GM18858 (cell line): ENCODE measurements around the gene YES1.
"Not testable (repeated sequence)": the region's sequence is repeated elsewhere in the genome, so short reads cannot be mapped to it uniquely, and the experiment has no call there.

Experiments
- ATAC-seq: cut with Tn5 transposase; IDR thresholded peaks from one replicate; pipeline ENCODE4 v1.9.1; 2021; ENCODE audit not compliant: unreplicated experiment

Gene YES1

DNA sequence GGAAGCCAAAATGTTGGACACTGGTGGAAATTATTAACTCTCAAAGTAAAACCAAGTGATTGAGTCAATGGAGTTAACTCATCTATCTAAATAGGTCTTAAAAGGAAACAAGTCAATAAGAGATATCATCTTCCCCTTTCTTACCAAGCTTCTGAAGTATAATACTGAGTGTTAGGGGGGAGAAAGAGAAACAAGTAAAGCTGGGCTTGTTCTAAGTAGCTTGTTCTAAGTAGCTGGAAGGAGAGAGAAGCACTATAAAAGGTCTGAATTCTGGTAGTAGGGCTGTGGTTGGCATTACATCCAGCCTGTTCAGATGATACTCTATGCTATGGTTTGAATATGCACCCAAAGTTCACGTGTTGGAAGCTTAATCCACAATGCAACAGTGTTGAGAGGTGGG lies 26.8 kb downstream of the YES1 start:
- ATAC-seq, result no peak

GRCh38 chr18:784470-785172 lies 27.4 kb downstream of the YES1 start:
- ATAC-seq, result no peak

GRCh38 chr18:778194-778927 lies 33.7 kb downstream of the YES1 start:
- no peak for ATAC-seq

DNA sequence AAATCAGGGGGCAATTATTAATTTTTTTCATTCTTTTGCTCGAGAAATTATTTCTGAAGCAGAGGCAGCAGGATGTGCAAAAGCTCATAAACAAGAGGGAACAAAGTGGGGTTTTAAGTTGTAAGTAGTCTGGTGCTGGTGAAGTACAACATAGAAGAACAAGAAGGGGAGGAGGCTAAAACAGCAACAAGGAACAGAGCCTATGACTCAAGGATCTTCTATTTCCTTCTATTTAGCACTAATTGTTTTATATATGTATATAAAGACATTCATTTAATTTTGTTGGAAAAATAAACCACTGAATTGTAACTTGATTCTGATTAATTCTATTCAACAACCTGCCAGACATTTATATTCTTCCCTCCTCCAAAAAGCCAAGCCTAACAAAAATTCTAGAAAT lies 35.0 kb downstream of the YES1 start:
- no peak for ATAC-seq

GRCh38 chr18:776044-776443 lies 36.0 kb downstream of the YES1 start:
- not testable (repeated sequence) for ATAC-seq

- ATAC-seq, result no peak
Measured at GRCh38 chr18:774811-775210, 37.2 kb downstream of the YES1 start.

DNA sequence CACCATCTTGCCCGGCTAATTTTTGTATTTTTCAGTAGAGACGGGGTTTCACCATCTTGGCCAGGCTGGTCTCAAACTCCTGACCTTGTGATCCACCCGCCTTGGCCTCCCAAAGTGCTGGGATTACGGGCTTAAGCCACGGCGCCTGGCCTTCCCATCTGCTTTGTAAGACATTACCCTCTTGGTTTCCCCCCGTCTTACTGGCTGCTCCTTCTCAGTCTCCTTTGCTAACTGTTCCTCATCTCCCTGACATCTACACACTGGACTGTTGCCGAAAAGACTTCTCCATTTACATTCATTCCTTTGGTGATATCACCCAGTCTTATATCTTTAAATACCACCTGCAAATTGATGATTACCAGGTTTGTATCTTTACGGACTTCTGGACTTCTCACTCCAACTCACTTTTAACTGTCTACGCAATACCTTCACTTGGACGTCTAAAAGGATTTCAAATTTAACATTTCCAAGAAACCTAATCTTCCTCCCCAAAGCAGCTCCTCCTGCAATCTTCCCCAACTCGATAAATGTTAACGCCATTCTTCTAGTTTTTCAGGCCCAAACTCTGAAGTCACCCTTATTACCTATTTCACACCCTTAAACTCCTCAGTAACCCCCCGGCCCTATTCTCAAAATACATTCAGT lies 37.9 kb downstream of the YES1 start:
- no peak for ATAC-seq

GRCh38 chr18:770583-770961 lies 41.5 kb downstream of the YES1 start:
- ATAC-seq, result no peak

DNA sequence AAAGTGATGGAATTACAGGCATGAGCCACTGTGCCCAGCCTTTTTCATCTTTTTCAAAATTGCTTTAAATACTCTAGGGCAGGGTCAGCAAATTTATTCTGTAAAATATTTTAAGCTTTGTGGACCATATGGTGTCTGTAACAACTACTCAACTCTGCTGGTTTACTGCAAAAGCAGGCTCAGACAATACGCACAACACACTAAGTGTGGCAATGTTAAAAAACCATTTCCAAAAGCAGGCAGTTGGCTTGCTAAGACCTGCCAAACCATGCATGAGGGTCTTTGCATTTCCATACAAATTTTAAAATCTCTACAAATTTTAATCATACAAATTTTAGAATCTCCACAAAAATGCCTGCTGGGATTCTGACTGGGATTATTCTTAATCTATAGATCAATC lies 44.1 kb downstream of the YES1 start:
- no peak for ATAC-seq

DNA sequence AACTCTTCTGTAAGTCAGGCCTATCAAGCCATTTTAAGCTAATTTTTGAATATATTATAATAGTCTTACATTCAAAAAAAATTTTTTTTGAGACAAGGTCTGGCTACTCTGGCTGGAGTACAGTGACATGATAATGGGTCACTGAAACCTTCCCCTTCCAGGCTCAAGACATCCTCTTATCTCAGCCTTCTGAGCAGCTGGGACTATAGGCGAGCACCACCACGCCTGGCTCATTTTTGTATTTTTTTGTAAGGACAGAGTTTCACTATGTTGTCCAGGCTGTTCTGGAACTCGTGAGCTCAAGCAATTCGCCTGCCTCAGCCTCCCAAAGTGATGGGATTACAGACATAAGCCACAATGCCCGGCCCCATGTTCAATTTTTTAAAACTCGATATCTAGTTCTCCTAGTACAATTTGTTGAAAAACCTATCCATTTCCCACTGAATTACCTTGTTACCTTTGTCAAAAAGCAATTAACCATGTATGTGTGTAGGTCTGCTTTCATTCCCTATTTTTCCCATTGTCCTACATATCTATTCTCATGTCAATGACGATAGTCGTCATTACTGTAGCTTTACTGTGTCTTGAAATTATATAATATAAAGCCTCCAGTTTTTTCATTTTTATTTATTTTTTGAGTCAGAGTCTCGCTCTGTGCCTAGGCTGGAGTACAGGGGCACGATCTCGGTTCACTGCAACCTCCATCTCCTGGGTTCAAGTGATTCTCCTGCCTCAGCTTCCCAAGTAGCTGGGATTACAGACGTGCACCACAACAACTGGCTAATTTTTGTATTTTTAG lies 44.8 kb downstream of the YES1 start:
- ATAC-seq, result no peak

DNA sequence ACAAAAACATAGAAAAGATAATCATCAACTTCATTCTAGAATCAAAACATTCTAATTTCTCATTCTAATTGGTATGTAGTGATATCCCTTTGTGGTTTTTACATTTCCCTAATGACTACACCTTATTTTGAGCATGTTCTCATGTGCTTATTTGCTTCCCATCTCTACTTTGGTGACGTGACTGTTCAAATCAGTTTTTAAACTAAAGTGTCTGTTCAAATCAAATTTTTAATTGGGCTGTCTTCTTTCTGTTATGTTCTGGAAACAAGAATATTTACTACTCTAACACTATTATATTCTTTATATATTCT lies 45.5 kb downstream of the YES1 start:
- ATAC-seq, result no peak

GRCh38 chr18:765764-766549 lies 46.1 kb downstream of the YES1 start:
- no peak for ATAC-seq

DNA sequence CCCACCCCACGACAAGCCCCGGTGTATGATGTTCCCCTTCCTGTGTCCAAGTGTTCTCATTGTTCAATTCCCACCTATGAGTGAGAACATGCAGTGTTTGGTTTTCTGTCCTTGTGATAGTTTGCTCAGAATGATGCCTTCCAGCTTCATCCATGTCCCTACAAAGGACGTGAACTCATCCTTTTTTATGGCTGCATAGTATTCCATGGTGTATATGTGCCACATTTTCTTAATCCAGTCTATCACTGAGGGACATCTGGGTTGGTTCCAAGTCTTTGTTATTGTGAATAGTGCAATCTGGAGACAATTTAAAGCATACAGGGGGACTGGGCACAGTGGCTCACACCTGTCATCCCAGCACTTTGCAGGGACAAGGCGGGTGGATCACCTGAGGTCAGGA lies 52.2 kb downstream of the YES1 start:
- ATAC-seq, result not testable (repeated sequence)

DNA sequence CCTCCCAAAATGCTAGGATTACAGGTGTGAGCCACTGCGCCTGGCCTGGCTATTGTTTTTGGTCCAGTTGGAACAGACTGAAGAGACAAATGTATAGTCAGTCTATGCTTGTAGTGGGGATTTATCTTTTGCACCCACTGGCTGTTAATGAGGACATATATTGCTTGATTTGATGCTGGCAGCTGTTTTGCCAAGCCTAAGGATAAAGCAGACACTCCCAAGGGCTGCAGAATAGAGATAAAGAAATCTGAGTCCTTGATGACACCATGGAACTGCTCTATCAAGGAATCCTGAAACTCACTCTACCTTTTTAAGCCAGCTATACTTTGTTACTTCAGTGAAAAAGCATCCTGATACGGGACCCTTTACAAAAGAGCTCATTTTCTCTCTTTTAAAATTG lies 56.5 kb downstream of the YES1 start:
- no peak for ATAC-seq

DNA sequence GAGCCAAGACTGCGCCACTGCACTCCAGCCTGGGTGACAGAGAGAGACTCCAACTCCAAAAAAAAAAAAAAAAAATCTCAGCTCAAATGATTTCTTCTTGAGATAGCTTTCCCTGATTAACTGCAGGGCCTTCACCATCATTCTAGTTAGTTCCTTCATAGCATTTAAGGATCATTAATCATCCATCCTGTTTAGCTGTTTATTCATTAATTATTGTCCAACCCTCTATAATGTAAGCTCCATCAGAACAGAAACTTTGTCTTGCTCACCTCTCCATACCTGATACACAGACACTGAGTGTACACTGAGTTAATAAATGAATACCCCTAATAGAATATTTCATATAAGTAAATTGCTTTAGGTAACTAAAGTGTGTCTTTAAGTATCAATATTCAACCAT lies 57.4 kb downstream of the YES1 start:
- no peak for ATAC-seq

DNA sequence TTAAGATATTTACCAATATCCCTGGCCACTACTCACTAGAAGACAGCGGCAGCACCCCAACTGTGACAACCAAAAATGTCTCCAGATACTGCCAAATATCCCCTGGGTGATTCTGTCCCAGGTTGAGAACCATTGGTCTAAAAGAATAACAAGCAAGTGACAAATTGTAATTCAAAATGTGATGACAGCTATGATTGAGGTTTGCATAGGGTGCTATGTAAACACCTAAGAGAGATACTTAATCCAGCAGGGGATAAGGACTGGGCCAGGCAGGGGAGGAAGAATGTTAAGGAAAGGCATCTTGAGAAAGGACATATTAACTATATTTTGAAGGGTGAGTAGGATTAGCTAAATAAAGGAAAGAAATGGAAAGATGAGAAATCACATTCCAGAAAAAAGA lies 61.6 kb downstream of the YES1 start:
- no peak for ATAC-seq

GRCh38 chr18:744832-745597 lies 67.0 kb downstream of the YES1 start:
- ATAC-seq, result no peak

DNA sequence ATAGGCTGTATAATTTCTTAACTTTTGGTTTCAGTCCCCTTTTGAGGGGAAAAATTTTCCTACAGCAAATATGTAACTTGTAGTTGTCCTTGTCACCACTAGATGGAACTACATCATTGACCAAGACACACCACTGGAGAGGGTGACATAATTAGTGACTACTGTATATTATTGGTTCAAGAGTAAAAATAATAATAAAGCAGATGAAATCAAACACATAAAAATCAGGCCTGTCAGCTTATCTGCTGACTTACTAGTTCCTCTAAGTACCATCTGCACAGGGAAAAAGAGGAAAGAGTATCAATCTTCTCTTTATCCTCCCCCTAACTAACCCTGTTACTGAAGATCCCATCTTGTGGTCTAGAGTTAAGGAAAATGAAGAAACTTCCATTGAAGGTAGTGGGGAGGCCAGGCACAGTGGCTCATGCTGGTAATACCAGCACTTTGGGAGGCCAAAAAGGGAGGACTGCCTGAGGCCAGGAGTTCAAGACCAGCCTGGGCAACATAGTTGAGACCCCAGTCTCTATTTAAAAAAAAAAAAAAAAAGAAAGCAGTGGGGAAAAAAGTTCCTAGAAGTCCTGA lies 70.0 kb downstream of the YES1 start:
- peak; percentile 84 for ATAC-seq

GRCh38 chr18:732371-732770 lies 79.7 kb downstream of the YES1 start:
- no peak for ATAC-seq

DNA sequence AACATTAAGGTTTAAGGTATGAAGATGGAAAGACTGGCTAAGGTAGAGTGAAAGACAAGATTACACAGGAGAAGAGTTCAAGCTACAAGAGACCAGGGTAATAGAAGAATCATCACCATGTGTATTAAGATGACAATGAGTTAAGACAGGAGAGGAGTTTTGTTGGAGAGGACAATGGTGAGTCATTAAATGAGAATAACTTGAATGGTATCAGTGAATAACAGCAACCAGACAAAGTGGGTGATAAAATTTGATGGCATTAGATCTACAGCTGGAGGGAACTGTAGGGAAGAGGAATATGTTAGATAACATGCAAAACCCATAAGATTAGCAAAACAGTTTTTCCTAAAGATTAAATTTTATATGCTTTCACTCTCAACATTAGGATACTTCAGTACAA lies 80.9 kb downstream of the YES1 start:
- no peak for ATAC-seq
